ENCODE results near the gene SEPTIN12.
"Not testable (repeated sequence)": the region's sequence is repeated elsewhere in the genome, so short reads cannot be mapped to it uniquely, and the experiment has no call there.

The SEPTIN12 gene

GRCh38 chr16:4785758-4786433 is 2.2 kb downstream of the SEPTIN12 start:
- Histone ChIP-seq H3K4me3 (replicated peaks; ENCODE audit: low read depth, low read length) (no peak overlapping the region), H3K36me3 (ENCODE audit: control insufficient read depth, insufficient read depth, low read length) (no peaks in the 10 kb centered on the region), H3K27me3 (replicated peaks; ENCODE audit: control insufficient read depth, insufficient read depth, low read length) (no peaks in the 10 kb centered on the region)
- no peak for DNase-seq (ENCODE audit: extremely low read depth, insufficient read length)
- TF ChIP-seq CTCF (IDR thresholded peaks at IDR 0.05; ENCODE audit: insufficient read depth, low read length, poor library complexity, severe bottlenecking) = no peak

- not testable (repeated sequence) for H3K27me3 ChIP-seq (replicated peaks; ENCODE audit: control insufficient read depth, insufficient read depth, low read length); DNase-seq (ENCODE audit: extremely low read depth, insufficient read length); H3K4me3 ChIP-seq (replicated peaks; ENCODE audit: low read depth, low read length); H3K36me3 ChIP-seq (ENCODE audit: control insufficient read depth, insufficient read depth, low read length)
Observed at GRCh38 chr16:4784444-4784987, 3.6 kb downstream of the SEPTIN12 start.

- no peak for DNase-seq (ENCODE audit: extremely low read depth, insufficient read length)
- no peaks in the 10 kb centered on the region for H3K36me3 ChIP-seq (ENCODE audit: control insufficient read depth, insufficient read depth, low read length)
- H3K27me3 ChIP-seq (replicated peaks; ENCODE audit: control insufficient read depth, insufficient read depth, low read length) = no peaks in the 10 kb centered on the region
- H3K4me3 ChIP-seq (replicated peaks; ENCODE audit: low read depth, low read length) = no peak overlapping the region
- TF ChIP-seq CTCF (IDR thresholded peaks at IDR 0.05; ENCODE audit: insufficient read depth, low read length, poor library complexity, severe bottlenecking) = no peak
Observed at GRCh38 chr16:4783951-4784336, 4.2 kb downstream of the SEPTIN12 start.

- no peaks in the 10 kb centered on the region for H3K27me3 ChIP-seq (replicated peaks; ENCODE audit: control insufficient read depth, insufficient read depth, low read length)
- TF ChIP-seq CTCF (IDR thresholded peaks at IDR 0.05; ENCODE audit: insufficient read depth, low read length, poor library complexity, severe bottlenecking) = no peak
- no peaks in the 10 kb centered on the region for H3K36me3 ChIP-seq (ENCODE audit: control insufficient read depth, insufficient read depth, low read length)
- no peak overlapping the region for H3K4me3 ChIP-seq (replicated peaks; ENCODE audit: low read depth, low read length)
- no peak for DNase-seq (ENCODE audit: extremely low read depth, insufficient read length)
Observed at GRCh38 chr16:4783251-4783950, 4.7 kb downstream of the SEPTIN12 start.

GRCh38 chr16:4780235-4780634 is 7.9 kb downstream of the SEPTIN12 start:
- Histone ChIP-seq H3K36me3 (ENCODE audit: control insufficient read depth, insufficient read depth, low read length) (no peaks in the 10 kb centered on the region), H3K27me3 (replicated peaks; ENCODE audit: control insufficient read depth, insufficient read depth, low read length) (no peaks in the 10 kb centered on the region), H3K4me3 (replicated peaks; ENCODE audit: low read depth, low read length) (no peak overlapping the region)
- DNase-seq (ENCODE audit: extremely low read depth, insufficient read length) = no peak
- no peak for TF ChIP-seq CTCF (IDR thresholded peaks at IDR 0.05; ENCODE audit: insufficient read depth, low read length, poor library complexity, severe bottlenecking)

GRCh38 chr16:4778050-4778392 is 10.1 kb downstream of the SEPTIN12 start:
- no peak for DNase-seq (ENCODE audit: extremely low read depth, insufficient read length)
- TF ChIP-seq CTCF (IDR thresholded peaks at IDR 0.05; ENCODE audit: insufficient read depth, low read length, poor library complexity, severe bottlenecking) = no peak
- Histone ChIP-seq H3K27me3 (replicated peaks; ENCODE audit: control insufficient read depth, insufficient read depth, low read length) (no peaks in the 10 kb centered on the region), H3K4me3 (replicated peaks; ENCODE audit: low read depth, low read length) (no peak overlapping the region), H3K36me3 (ENCODE audit: control insufficient read depth, insufficient read depth, low read length) (no peaks in the 10 kb centered on the region)
